Peyer's patch (tissue), 4 donors: ENCODE results near the gene DNAJB14.

Experiments
- CTCF ChIP-seq, 6 experiments: fragments of 450-650 bp in 4 of 6; fragments of 200-600 bp in 2 of 6; sonication (generic) in 1 of 6; IDR thresholded peaks; one replicate each; pipeline ENCODE4 v1.5.1; 2017 to 2019; ENCODE audit warnings: antibody characterized with exemption in 6 of 6, mild to moderate bottlenecking in 3 of 6, moderate library complexity in 1 of 6
- POLR2A ChIP-seq, 2 donors: fragments of 450-650 bp; IDR thresholded peaks; one replicate each; pipeline ENCODE4 v1.5.1; 2017; ENCODE audit warnings: antibody characterized with exemption in 2 of 2, mild to moderate bottlenecking in 2 of 2, moderate library complexity in 2 of 2

GRCh38 chr4:99915449-99915848 is 31.0 kb downstream of the DNAJB14 start:
- TF ChIP-seq POLR2A (IDR thresholded peaks at IDR 0.05) (no peak), CTCF (IDR thresholded peaks at IDR 0.05) (no peak)
